NT2/D1 (cell line): Measurements from ENCODE around the gene DDX6.

ENCODE experiments used
- DNase-seq: peaks from one replicate; pipeline ENCODE4 v3.0.0-alpha.2; 2011; ENCODE audit warnings: low read depth, low spot score
- H3K27me3 ChIP-seq: 2 replicates; pipeline ENCODE4 v1.6.0; 2011; ENCODE audit warnings: mild to moderate bottlenecking; ENCODE audit not compliant: insufficient read length, insufficient read depth
- H3K36me3 ChIP-seq: 2 replicates; pipeline ENCODE4 v1.6.1; 2011; ENCODE audit warnings: mild to moderate bottlenecking, low read length, mixed read lengths; ENCODE audit not compliant: insufficient read depth, insufficient read length
- H3K4me1 ChIP-seq: 2 replicates; pipeline ENCODE4 v1.5.1; 2011; ENCODE audit not compliant: insufficient read depth, insufficient read length
- H3K4me3 ChIP-seq: 2 replicates; pipeline ENCODE4 v1.5.1; 2011; ENCODE audit warnings: low read depth; ENCODE audit not compliant: insufficient read length
- H3K9ac ChIP-seq: 2 replicates; pipeline ENCODE4 v1.6.0; 2011; ENCODE audit warnings: low read depth; ENCODE audit not compliant: insufficient read length
- H3K9me3 ChIP-seq: 2 replicates; pipeline ENCODE4 v1.5.1; 2011; ENCODE audit warnings: mild to moderate bottlenecking, low read length; ENCODE audit not compliant: insufficient read depth
- SUZ12 ChIP-seq: IDR thresholded peaks from 2 replicates; pipeline ENCODE4 v1.6.1; 2011; ENCODE audit not compliant: insufficient read length, insufficient read depth; ENCODE audit errors: extremely low read depth
- YY1 ChIP-seq: IDR thresholded peaks from 2 replicates; pipeline ENCODE4 v1.6.1; 2011; ENCODE audit not compliant: insufficient read length, insufficient read depth
- ZNF274 ChIP-seq: IDR thresholded peaks from 2 replicates; pipeline ENCODE4 v1.6.1; 2011; ENCODE audit warnings: mild to moderate bottlenecking, low read depth, low read length

DDX6 gene

DNA sequence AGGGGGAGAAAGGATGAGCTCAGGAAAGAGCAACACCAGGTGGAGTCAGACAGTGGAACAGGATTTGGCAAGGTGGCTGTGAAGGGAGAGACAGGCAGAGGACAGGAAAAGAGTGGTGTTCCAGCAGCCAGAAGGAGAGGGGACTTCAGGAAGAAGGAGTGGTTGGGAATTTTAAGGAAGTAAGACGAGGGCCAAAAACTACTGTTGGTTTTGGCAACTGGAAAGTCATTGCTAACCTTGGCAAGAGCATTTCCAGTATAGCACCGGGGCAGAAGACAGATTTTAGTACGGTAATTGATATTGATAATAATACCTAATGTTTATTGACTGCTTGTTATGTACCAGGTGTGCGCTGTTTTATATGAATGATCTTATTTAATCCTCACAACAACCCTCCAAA, 15.4 kb upstream of the DDX6 start:
- H3K9ac ChIP-seq, result no peak overlapping the region
- no peak for DNase-seq
- TF ChIP-seq SUZ12, result no peak
- no peaks in the 10 kb centered on the region for H3K27me3 ChIP-seq
- H3K36me3 ChIP-seq, result no peaks in the 10 kb centered on the region
- H3K9me3 ChIP-seq, result no peaks in the 10 kb centered on the region
- no peak overlapping the region for H3K4me3 ChIP-seq
- no peaks in the 10 kb centered on the region for H3K4me1 ChIP-seq

DNA sequence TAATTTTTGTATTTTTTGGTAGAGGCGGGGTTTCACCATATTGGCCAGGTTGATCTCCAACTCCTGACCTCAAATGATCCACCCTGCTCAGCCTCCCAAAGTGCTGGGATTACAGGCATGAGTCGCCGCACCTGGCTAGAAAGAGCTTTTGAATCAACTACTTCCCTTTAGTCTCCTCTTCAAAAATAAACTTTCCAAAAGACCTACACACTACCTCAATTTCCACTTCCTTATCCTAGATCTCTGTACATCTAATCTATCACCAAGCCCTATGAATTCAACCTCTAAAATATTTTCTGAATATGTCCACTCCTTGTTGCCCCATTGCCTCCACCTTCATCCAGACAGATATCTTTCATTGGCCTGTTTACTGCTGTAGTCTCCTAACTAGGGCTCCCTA, 13.1 kb upstream of the DDX6 start:
- H3K9ac ChIP-seq, result no peak overlapping the region
- no peaks in the 10 kb centered on the region for H3K36me3 ChIP-seq
- H3K9me3 ChIP-seq, result no peaks in the 10 kb centered on the region
- DNase-seq, result no peak
- TF ChIP-seq SUZ12 (no peak), YY1 (no peak), ZNF274 (no peak)
- no peaks in the 10 kb centered on the region for H3K4me1 ChIP-seq
- no peak overlapping the region for H3K4me3 ChIP-seq
- no peaks in the 10 kb centered on the region for H3K27me3 ChIP-seq

DNA sequence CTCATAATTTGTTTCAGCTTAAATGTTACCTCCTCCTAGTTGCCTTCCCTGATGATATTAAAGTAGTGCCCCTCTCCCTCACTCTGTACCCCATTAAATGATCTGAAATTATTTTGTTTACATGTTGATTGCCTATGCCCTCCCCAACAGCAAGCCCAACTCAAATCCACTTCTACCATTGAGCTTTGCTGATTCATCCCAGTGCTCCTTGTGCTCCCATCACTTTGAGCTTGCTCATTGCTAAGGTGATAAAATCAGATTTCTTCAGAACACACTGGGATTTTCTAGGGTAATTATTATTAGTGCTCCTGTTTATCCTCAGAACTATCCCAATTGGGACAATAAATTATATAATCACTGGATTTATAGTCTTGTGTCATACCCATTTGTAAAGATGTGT, 8.4 kb upstream of the DDX6 start:
- no peaks in the 10 kb centered on the region for H3K36me3 ChIP-seq
- H3K9ac ChIP-seq, result no peak overlapping the region
- no peaks in the 10 kb centered on the region for H3K9me3 ChIP-seq
- no peak for TF ChIP-seq SUZ12
- no peak for TF ChIP-seq ZNF274
- TF ChIP-seq YY1, result no peak
- no peak overlapping the region for H3K4me3 ChIP-seq
- no peaks in the 10 kb centered on the region for H3K27me3 ChIP-seq
- no peak for DNase-seq
- H3K4me1 ChIP-seq, result no peaks in the 10 kb centered on the region

DNA sequence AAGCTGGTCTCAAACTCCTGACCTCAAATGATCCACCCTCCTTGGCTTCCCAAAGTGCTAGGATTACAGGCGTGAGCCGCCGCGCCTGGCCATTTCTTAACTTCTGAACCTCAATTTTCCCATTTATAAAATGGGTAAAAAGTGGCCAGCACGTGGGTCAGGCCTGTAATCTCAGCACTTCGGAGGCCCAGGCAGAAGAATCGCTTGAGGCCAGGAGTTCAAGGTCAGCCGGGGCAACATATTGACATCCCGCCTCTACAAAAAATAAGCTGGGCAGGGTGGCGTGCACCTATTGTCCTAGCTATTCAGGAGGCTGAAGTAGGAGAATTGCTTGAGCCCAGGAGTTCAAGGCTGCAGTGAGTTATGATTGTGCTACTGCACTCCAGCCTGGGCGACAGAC, 6.5 kb upstream of the DDX6 start:
- Histone ChIP-seq H3K4me3 (no peak overlapping the region), H3K36me3 (no peaks in the 10 kb centered on the region), H3K4me1 (no peaks in the 10 kb centered on the region), H3K27me3 (no peaks in the 10 kb centered on the region), H3K9ac (no peak overlapping the region), H3K9me3 (no peaks in the 10 kb centered on the region)
- DNase-seq, result no peak
- no peak for TF ChIP-seq SUZ12

DNA sequence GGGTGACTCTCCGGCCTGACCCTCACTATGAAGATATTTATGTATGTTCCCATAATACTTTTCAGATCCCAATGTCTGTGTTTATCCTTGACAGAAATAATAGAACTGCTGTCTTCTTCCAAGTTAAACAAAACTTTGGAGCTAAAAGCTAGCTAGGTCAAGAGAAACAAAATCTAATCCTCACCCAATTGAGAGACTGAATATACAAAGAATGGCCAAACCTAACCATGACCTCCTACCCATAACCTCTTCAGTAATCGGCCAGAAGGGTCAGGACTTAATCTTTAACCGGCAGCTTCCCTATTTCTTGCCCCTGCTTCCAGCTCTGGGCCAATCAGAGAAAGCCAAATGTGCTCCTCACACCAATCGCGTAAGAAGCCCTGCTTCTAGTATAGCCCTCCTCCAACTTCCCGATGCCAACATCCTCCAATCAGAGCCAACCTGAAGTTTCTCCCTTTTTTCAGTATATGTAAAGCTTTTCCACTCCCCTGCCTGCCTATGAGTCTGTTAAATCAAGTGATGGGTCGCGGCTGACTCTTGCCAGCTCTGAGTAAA, 1.7 kb upstream of the DDX6 start:
- no peaks in the 10 kb centered on the region for H3K4me1 ChIP-seq
- H3K9me3 ChIP-seq, result no peaks in the 10 kb centered on the region
- TF ChIP-seq YY1 (no peak), SUZ12 (no peak), ZNF274 (no peak)
- DNase-seq, result peak; percentile 89
- no peaks in the 10 kb centered on the region for H3K36me3 ChIP-seq
- no peaks in the 10 kb centered on the region for H3K27me3 ChIP-seq
- peak overlapping the region; percentile 91 for H3K4me3 ChIP-seq
- H3K9ac ChIP-seq, result peak overlapping the region; percentile 95

DNA sequence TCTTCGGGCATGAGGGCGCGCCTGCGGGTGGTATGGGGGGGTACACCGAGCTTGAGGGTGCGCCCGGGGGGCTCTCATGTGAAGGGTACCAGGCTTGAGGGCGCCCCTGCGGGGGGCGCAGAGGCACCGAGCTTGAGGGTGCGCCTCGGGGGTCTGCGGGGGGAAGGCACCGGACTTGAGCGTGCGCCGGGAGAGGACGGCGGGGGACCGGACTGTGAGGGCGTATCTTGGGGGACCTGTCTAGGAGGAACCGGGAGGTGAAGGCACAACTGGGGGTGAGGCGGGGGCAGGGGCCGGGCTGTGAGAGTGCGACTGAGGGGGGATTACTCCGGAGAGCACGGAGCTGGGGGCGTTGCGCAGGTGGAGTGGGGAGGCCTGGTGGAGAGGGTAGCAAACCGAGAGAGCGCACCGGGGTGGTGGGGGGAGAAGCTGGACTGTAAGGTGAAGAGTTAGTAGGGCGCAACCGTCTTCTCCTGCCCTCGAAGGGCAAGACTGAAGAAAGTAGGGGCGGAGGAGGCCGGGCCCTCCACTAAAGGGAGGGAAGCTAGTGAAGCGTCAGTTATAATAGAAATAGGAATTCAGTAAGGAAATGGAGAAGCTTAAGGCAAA, 1.1 kb upstream of the DDX6 start:
- DNase-seq, result no peak
- H3K4me3 ChIP-seq, result peak overlapping the region; percentile 91
- TF ChIP-seq SUZ12, result no peak
- no peak for TF ChIP-seq YY1
- TF ChIP-seq ZNF274, result no peak

DNA sequence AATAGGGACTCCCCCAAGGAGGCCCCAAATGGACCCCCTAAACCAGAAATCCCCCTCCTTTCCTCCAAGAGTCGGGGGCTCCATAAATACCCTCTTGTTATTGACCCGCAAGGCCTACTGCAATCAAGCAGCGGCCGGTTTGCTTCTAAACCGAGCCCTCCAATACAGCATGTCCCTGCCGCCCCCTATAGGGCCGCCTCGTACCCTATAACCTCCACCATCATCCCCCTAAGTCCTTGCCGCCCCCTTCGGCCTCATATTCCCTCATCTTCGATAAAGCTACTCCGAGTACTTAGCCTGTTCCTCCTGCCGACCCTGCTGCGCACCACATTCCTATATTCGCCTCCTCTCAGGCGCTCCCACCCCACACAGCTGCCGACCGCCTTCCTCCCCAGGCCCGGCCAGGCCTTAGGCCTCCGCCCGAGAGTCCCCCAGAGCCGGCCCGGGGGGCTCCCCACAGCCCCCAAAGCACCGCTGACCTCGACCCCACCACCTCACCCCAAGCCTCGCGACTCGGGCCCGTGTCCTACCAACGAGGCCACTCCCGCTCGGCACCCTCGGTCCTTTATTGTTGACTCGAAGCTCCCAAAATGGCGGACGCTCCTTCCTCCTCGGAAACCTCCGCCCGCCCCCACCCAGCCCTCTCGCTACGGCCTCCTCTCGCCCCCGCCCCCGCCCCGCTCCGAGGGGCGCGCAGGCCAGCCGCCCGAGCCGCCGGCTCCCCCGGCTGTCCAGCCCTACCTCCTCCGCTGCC, 430 bp downstream of the DDX6 start:
- peak overlapping the region; percentile 98 for H3K9ac ChIP-seq
- H3K27me3 ChIP-seq, result no peaks in the 10 kb centered on the region
- no peak for DNase-seq
- H3K4me1 ChIP-seq, result no peaks in the 10 kb centered on the region
- H3K36me3 ChIP-seq, result peaks cover 11% of the 10 kb centered on the region
- no peaks in the 10 kb centered on the region for H3K9me3 ChIP-seq
- peak overlapping the region; percentile 91 for H3K4me3 ChIP-seq
- no peak for TF ChIP-seq ZNF274
- peak; percentile 7 for TF ChIP-seq YY1

More for the DNA sequence above, 1.1 kb upstream of the DDX6 start:
- Histone ChIP-seq H3K9ac (peak overlapping the region; percentile 95), H3K27me3 (no peaks in the 10 kb centered on the region), H3K36me3 (no peaks in the 10 kb centered on the region), H3K4me1 (no peaks in the 10 kb centered on the region), H3K9me3 (no peaks in the 10 kb centered on the region)
